Measurements from ENCODE around the gene CAV2. TPM values are rescaled to one million over a fixed set of nuclear protein-coding genes. Genes with fewer than 3 reads are reported as not detected.

The CAV2 gene
- total and polyA plus RNA-seq, 2 experiments from 2014 or later, result 9.9 to 17.4 TPM

DNA sequence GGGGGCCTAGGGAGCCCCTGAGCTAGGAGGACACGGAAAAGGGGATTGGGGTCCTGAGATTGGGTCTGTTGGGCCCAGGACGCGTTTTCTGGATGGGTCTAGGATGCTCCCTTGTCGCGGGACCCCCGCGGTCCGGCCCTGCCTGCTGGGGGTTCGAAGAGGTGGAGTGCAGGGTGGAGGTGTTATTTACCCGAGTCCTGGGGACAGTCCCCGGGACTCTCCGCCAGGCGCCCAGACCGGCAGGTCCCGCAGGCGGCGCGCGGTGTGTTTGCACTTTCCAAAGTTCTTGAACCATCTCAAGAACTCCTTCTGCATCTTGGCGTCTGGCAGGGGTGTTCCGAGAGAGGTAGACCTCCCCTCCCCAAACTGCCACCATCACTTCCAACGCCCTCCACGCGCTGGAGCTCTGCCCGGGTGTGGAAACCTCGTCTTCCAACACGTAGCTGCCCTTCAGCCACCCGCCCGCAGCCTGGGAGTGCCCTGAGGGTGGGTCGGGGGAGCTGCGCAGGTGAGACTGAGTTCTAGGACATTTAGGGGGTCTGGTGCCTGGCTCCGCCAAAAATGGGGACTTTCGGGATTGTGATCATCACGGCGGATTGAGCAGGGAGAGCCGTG lies 25.9 kb downstream of the CAV2 start:
- DNase-seq (ENCODE audit: low read depth in 1 of 2, low spot score in 1 of 2), result peak in 1 of 2 donors; percentile 36

DNA sequence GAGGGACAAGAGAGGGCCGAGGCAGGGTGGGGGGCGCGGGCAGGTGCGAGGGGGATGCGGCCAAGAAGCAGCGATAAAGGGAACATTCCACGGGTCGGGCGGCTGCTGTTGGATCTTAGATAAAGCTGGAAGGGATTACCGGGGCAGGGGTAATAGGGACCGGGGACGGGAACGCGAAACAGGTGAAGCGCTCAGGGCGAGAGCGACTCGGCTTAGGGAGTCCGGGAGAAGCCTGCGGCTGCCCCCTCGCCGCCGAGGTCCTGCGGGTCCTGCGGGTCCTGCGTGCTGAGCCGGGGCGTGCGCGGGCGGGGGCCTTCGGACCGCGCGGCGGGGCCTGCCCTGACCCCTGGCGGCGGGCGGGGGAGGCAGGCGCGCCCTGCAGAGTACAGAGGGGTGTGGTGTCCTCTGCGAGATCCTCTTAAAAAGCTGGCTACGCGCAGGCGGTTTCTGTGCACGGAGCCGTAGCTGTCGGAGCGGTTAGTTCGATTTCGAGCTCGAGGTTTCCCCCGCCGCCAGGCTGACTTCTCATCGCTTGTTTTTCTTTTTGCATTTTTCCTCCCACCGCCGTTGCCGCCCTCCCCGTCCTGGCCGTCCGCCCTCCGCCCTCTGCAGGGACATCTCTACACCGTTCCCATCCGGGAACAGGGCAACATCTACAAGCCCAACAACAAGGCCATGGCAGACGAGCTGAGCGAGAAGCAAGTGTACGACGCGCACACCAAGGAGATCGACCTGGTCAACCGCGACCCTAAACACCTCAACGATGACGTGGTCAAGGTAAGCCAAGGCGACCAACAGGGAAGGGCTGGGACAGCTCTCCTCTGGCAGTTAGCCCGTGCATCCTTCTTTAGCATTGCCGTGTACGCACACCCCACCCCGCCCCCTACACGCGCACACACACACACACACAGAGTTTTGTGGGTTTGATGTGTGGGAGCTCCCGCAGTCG lies 26.6 kb downstream of the CAV2 start:
- H3K27me3 ChIP-seq, result peaks cover 47% of the 10 kb centered on the region
- peak overlapping the region; percentile 39 for H3K4me3 ChIP-seq
- TF ChIP-seq CTCF (IDR thresholded peaks at IDR 0.05; ENCODE audit: low read depth, low read length), result peak; percentile 53
- no peak overlapping the region for H3K27ac ChIP-seq
- H3K4me1 ChIP-seq (ENCODE audit: low read depth), result no peaks in the 10 kb centered on the region
- DNase-seq (ENCODE audit: low read depth in 1 of 2, low spot score in 1 of 2), result peak; percentile 84 to 89
- no peaks in the 10 kb centered on the region for H3K9me3 ChIP-seq (ENCODE audit: low read depth)
- no peaks in the 10 kb centered on the region for H3K36me3 ChIP-seq

More for the DNA sequence above, 25.9 kb downstream of the CAV2 start:
- H3K27me3 ChIP-seq, result peaks cover 47% of the 10 kb centered on the region
- no peaks in the 10 kb centered on the region for H3K36me3 ChIP-seq
- peak overlapping the region; percentile 39 for H3K4me3 ChIP-seq
- H3K4me1 ChIP-seq (ENCODE audit: low read depth), result no peaks in the 10 kb centered on the region
- no peak overlapping the region for H3K27ac ChIP-seq
- TF ChIP-seq CTCF (IDR thresholded peaks at IDR 0.05; ENCODE audit: low read depth, low read length), result no peak
- no peaks in the 10 kb centered on the region for H3K9me3 ChIP-seq (ENCODE audit: low read depth)

DNA sequence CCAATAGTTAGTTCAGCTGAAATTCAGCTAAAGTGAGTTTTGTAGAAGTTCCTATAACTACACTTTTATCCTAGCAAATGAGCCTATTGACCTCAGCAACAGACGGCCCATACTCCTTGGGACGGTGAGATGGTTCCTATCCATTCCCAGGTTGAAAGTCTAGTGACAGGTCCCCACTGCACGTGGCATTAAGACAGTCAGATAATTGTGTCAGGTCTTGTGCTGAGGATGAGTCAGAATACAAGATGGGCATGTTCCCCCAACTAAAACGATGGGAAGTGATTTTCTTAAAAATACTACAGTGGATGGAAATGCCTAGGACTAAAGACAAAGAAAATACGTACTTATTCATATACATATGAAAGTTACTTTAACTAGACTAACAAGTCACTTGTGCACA lies 27.4 kb downstream of the CAV2 start:
- no peaks in the 10 kb centered on the region for H3K4me1 ChIP-seq (ENCODE audit: low read depth)
- peaks cover 47% of the 10 kb centered on the region for H3K27me3 ChIP-seq
- no peak overlapping the region for H3K4me3 ChIP-seq
- no peak for DNase-seq (ENCODE audit: low read depth in 1 of 2, low spot score in 1 of 2)
- no peak overlapping the region for H3K27ac ChIP-seq
- no peaks in the 10 kb centered on the region for H3K9me3 ChIP-seq (ENCODE audit: low read depth)
- no peaks in the 10 kb centered on the region for H3K36me3 ChIP-seq
- no peak for TF ChIP-seq CTCF (IDR thresholded peaks at IDR 0.05; ENCODE audit: low read depth, low read length)

- H3K9me3 ChIP-seq (ENCODE audit: low read depth), result no peaks in the 10 kb centered on the region
- H3K27ac ChIP-seq, result no peak overlapping the region
- TF ChIP-seq CTCF (IDR thresholded peaks at IDR 0.05; ENCODE audit: low read depth, low read length), result no peak
- peaks cover 47% of the 10 kb centered on the region for H3K27me3 ChIP-seq
- no peaks in the 10 kb centered on the region for H3K36me3 ChIP-seq
- H3K4me1 ChIP-seq (ENCODE audit: low read depth), result no peaks in the 10 kb centered on the region
- no peak overlapping the region for H3K4me3 ChIP-seq
- DNase-seq (ENCODE audit: low read depth in 1 of 2, low spot score in 1 of 2), result peak in 1 of 2 donors; percentile 32
These were observed 28.0 kb downstream of the CAV2 start for GRCh38 chr7:116527521-116527920.

- Histone ChIP-seq H3K27me3 (peaks cover 47% of the 10 kb centered on the region), H3K36me3 (no peaks in the 10 kb centered on the region), H3K27ac (no peak overlapping the region), H3K4me1 (ENCODE audit: low read depth) (no peaks in the 10 kb centered on the region), H3K4me3 (no peak overlapping the region), H3K9me3 (ENCODE audit: low read depth) (no peaks in the 10 kb centered on the region)
- no peak for TF ChIP-seq CTCF (IDR thresholded peaks at IDR 0.05; ENCODE audit: low read depth, low read length)
- DNase-seq (ENCODE audit: low read depth in 1 of 2, low spot score in 1 of 2), result peak in 1 of 2 donors; percentile 96
These were observed 28.7 kb downstream of the CAV2 start for GRCh38 chr7:116528008-116528789.
